ENCODE measurements around the gene TAB3.

DNA sequence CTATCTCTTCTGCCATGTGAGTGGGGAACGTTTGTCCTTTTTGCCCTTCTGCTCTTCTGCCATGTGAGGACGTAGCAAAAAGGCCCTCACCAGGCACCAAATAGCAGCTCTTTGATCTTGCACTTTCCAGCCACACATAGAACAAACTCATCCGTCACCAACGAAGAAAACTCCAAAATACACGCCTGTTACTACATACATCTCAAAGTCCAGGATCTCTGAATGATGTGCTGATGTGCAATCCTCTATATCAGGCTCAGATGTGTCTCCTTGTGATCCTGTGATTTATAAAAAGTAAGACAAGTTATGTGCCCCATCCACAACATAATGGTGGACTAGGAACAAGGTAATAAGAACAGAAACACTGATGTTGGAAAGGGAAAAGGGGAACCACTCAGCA is 9.8 kb upstream of the TAB3 start:
- TF ChIP-seq POLR2A (IDR thresholded peaks at IDR 0.05; ENCODE audit: low read depth) = no peak
- TF ChIP-seq, protein P1, sequence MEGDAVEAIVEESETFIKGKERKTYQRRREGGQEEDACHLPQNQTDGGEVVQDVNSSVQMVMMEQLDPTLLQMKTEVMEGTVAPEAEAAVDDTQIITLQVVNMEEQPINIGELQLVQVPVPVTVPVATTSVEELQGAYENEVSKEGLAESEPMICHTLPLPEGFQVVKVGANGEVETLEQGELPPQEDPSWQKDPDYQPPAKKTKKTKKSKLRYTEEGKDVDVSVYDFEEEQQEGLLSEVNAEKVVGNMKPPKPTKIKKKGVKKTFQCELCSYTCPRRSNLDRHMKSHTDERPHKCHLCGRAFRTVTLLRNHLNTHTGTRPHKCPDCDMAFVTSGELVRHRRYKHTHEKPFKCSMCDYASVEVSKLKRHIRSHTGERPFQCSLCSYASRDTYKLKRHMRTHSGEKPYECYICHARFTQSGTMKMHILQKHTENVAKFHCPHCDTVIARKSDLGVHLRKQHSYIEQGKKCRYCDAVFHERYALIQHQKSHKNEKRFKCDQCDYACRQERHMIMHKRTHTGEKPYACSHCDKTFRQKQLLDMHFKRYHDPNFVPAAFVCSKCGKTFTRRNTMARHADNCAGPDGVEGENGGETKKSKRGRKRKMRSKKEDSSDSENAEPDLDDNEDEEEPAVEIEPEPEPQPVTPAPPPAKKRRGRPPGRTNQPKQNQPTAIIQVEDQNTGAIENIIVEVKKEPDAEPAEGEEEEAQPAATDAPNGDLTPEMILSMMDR (IDR thresholded peaks at IDR 0.05) = no peak
- no peak for TF ChIP-seq EP300 (IDR thresholded peaks at IDR 0.05)
- no peak for TF ChIP-seq POLR2AphosphoS5 (IDR thresholded peaks at IDR 0.05)
